ENCODE data around the gene RNU6-8.

GRCh38 chr14:32206552-32206951, 3.5 kb upstream of the RNU6-8 start:
- TF ChIP-seq CTCF (IDR thresholded peaks at IDR 0.05; ENCODE audit: low read length) = no peak
- no peak for TF ChIP-seq EZH2 (optimal IDR thresholded peaks at IDR 0.05; ENCODE audit: low read depth, low read length)
